H1 (cell line): Measurements from ENCODE around the gene CEBPA. TPM values are rescaled to one million over a fixed set of nuclear protein-coding genes. Genes with fewer than 3 reads are reported as not detected.

Experiments used
- EP300 ChIP-seq, 2 experiments: IDR thresholded peaks; 1 replicate in 1 of 2; 2 replicates in 1 of 2; pipeline ENCODE4 v1.6.1; 2011 to 2012; ENCODE audit warnings: low read depth in 2 of 2, low read length in 2 of 2, mild to moderate bottlenecking in 2 of 2, borderline replicate concordance in 1 of 2, inconsistent platforms in 1 of 2, moderate library complexity in 1 of 2
- HDAC2 ChIP-seq, 2 experiments: fragments of 300-600 bp in 1 of 2; sonication (generic) in 1 of 2; IDR thresholded peaks; 2 replicates each; pipeline ENCODE4 v1.6.1; 2011 to 2012; ENCODE audit warnings: low read depth in 2 of 2, low read length in 2 of 2, mild to moderate bottlenecking in 2 of 2, moderate library complexity in 2 of 2, borderline replicate concordance in 1 of 2, inconsistent platforms in 1 of 2
- NRF1 ChIP-seq: IDR thresholded peaks from 2 replicates; pipeline ENCODE4 v1.6.1; 2011; ENCODE audit warnings: mild to moderate bottlenecking, low read depth, low read length, improper control_type of control experiment
- RXRA ChIP-seq: IDR thresholded peaks from 2 replicates; pipeline ENCODE4 v1.6.1; 2011; ENCODE audit warnings: low read depth, mild to moderate bottlenecking, low read length, moderate library complexity; ENCODE audit not compliant: insufficient read depth
- TBP ChIP-seq: IDR thresholded peaks from 2 replicates; pipeline ENCODE4 v1.6.1; 2011; ENCODE audit warnings: low read depth, low read length, improper control_type of control experiment
- TCF12 ChIP-seq: IDR thresholded peaks from 2 replicates; pipeline ENCODE4 v1.6.1; 2011; ENCODE audit warnings: low read depth, mild to moderate bottlenecking, low read length
- TEAD4 ChIP-seq: IDR thresholded peaks from 2 replicates; pipeline ENCODE4 v1.6.1; 2012; ENCODE audit warnings: low read depth, low read length, inconsistent platforms, mixed read lengths
- polyA plus RNA-seq, 7 experiments: library from polyadenylated mRNA; depleted of rRNA in 3 of 7; stranded (reverse) in 5 of 7; unstranded in 2 of 7; fragments of >200 nt in 5 of 7; fragments of 200-250 nt in 2 of 7; gene quantifications; 1 replicate in 5 of 7; 2 replicates in 1 of 7; 4 replicates in 1 of 7; pipeline versions ENCODE4 v1.2.1 to v1.2.3, GENCODE V29; 2011 to 2013; ENCODE audit warnings: missing spikeins in 2 of 7, mixed read lengths in 2 of 7
- total RNA-seq: library from RNA; stranded (reverse); fragmentation: NEBNext Ultra II Directional; extraction: Animal tissue kit (Norgen Biotek cat#: 25700); gene quantifications from 2 replicates; pipeline ENCODE4 v1.2.1, GENCODE V29; 2021
- TF ChIP-seq, protein P1 (sequence below): IDR thresholded peaks from 2 replicates; pipeline ENCODE4 v1.6.1; 2011; ENCODE audit warnings: low read length, improper control_type of control experiment

Gene CEBPA
- total and polyA plus RNA-seq, 2 of the 8 experiments (the other 6 are each of a cell fraction or from before 2014, with no cell fraction given), result 2.0 to 2.7 TPM

DNA sequence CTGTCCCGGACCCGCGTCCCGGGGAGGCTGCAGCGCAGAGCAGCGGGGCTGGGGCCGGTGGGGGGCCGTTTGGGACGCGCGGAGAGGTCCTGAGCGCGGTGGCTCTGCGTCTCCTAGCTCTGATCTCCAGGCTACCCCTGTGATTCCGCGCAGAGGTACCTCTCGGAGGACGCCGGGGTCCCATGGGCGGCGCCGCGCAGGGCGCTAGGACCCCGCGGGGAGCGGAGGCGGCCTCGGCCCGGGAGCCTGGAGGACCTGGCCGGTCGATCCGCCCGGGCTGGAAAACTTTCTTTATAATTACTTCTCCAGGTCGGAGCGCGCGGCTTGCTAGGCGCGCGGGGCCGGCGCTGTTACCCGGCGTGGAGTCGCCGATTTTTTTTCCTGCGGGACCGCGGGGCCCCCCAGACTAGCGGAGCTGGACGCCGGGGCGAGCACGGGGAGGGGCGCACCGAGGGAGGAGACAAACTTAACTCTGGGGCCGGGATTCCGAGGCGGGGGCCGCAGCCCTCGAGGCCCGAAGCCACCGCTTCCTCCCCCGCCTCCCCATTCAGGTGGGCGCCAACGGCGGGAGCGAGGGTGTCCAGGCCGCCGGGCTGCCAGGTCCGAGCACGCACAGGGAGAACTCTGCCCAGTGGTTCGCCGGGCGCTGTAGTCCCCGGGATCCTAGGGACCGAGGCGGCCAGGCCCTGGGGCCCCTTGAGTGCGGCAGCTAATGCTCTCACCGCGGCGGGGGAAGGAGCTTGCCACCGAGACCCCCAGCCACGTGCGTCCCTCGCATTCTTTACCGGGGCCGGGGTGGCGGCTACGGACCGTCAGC lies 848 bp upstream of the CEBPA start (continued):
- TF ChIP-seq, protein P1, sequence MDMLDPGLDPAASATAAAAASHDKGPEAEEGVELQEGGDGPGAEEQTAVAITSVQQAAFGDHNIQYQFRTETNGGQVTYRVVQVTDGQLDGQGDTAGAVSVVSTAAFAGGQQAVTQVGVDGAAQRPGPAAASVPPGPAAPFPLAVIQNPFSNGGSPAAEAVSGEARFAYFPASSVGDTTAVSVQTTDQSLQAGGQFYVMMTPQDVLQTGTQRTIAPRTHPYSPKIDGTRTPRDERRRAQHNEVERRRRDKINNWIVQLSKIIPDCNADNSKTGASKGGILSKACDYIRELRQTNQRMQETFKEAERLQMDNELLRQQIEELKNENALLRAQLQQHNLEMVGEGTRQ, result no peak
- TF ChIP-seq NRF1 (no peak), TCF12 (no peak), TEAD4 (no peak), RXRA (no peak), EP300 (IDR thresholded peaks at IDR 0.05; ENCODE audit: borderline replicate concordance in 1 of 2, low read depth in 2 of 2, low read length in 2 of 2) (no peak), HDAC2 (IDR thresholded peaks at IDR 0.05; ENCODE audit: borderline replicate concordance in 1 of 2, low read depth in 2 of 2, low read length in 2 of 2) (no peak), TBP (no peak)
